GM21723 (cell line): ENCODE measurements around the gene TMEM117.

Source experiments
- ATAC-seq: cut with Tn5 transposase; IDR thresholded peaks from one replicate; pipeline ENCODE4 v1.9.1; 2021; ENCODE audit warnings: mild to moderate bottlenecking, moderate library complexity; ENCODE audit not compliant: unreplicated experiment

TMEM117 gene

GRCh38 chr12:43883311-43883710, 47.4 kb downstream of the TMEM117 start:
- no peak for ATAC-seq

DNA sequence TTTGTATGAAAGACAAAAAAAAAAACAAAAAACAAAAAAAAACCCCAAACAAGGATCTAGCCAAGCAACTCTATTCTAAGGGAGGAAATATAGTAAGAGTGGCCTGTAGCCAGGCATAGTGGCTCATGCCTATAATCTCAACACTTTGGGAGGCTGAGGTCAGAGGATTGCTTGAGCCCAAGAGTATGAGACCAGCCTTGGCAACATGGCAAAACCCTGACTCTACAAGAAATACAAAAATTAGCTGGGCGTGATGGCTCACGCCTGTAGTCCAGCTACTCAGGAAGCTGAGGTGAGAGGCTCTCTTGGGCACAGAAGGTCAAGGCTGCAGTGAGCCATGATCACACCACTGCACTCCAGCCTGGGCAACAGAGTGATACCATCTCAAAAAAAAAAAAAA, 47.9 kb downstream of the TMEM117 start:
- ATAC-seq = no peak

DNA sequence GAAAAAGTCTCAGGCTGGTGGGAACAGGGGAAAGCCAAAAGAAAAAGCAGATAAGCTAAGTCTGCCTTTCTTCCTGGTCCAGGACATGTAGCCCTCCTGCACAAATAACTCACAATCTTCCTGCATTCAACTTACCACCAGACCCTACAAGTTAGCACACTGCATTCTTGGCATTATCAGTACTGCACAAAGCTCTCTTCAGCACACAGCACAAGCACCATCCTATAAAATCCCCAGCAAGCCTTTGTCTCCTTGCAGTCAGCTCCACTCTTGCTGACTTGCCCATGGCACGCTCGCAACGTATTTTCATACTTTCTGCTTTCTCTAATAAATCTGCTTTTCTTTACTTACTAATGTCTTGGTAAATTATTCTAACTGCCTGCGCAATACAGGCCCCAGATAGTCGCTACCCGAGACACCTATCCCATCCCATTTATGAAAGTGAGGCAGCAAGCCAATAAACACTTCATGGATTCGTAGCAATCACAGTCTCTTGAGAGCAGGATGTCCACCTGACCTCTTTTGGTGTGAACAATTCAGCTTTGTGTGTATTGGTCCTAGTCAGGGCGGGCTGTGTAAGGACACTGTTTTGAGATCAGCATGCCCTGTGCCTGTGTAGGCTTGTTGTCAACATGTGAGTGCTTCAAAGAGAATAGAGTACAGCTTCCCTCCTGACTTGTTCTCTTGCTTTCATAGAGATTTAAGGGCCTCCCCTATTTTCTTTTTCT, 49.0 kb downstream of the TMEM117 start:
- no peak for ATAC-seq

DNA sequence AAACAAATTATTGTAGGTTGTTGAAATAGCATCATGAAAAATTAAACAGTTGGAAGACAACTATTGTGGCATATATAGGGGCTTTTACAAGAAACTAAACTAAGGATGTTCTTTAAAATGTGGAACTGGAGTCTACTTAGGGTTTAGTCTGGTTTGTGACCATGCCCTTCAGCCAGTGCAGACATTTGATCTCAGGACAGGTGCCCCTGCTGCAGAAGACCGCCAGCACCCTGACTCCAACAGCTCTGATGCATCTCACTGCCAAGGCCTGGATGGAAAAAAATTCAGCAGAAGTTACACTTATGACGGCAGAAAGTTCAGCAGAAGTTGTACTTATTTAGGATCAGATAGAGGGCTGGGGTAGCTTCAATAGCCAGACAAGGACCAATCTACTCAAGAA, 51.5 kb downstream of the TMEM117 start:
- no peak for ATAC-seq

GRCh38 chr12:43891856-43892574, 56.1 kb downstream of the TMEM117 start:
- ATAC-seq = no peak

GRCh38 chr12:43893670-43894069, 57.8 kb downstream of the TMEM117 start:
- ATAC-seq = no peak

GRCh38 chr12:43895580-43896206, 59.8 kb downstream of the TMEM117 start:
- ATAC-seq = no peak

DNA sequence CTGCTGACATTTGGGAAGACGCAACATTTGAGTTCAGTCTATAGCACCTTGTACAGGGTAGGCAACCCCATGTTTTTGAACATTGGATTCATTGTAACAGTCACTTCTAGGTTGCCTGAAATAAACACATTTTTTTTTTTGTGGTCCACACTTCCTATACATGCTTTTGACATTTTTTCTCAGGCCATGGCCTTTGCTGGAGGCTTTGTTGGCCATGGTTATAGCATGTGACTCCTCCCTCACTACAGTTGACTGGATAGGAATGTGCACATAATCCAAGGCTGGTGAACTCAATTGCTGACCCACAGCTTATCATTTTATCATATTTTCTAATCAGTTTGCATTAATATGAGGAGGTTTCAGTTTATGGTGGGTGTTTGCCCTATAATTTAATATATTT, 60.6 kb downstream of the TMEM117 start:
- ATAC-seq = no peak

DNA sequence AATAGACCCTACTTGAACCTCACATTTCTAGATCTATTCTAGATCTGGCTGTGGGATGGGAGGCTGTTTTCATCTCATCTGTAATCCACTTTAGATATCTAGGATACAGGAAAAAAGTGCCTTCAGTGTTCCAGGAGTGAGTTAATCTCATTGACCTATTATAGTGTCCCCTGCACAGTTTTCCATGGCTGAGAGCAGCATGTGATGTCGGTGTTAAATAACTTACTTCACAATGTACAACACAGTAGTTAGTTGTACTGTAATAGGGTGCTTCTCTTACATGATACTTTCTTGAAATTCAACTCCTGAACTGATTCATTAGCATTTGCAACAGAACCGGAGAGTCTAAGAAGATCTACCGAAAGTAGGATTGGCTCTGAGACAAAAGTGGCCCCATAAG, 62.6 kb downstream of the TMEM117 start:
- no peak for ATAC-seq

GRCh38 chr12:43899574-43899973, 63.7 kb downstream of the TMEM117 start:
- no peak for ATAC-seq

DNA sequence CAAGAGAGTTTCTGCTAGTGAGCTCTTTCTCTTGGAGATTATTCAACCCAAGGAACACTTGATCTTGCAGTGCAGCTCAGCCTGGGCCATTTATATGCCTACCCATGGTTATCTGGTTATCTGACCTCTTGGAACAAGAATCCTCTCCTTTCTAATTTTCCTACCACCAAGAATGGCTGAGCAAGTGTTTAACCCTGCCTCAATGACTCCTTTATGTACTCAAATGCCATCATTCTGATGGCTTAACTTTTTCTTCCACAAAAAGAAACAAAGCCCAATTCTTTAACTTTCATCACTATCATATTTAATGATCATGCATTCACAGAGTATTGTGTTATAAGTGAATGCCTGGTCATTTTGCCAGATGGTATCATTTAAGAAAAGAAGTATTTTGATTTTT, 67.8 kb downstream of the TMEM117 start:
- ATAC-seq = no peak

DNA sequence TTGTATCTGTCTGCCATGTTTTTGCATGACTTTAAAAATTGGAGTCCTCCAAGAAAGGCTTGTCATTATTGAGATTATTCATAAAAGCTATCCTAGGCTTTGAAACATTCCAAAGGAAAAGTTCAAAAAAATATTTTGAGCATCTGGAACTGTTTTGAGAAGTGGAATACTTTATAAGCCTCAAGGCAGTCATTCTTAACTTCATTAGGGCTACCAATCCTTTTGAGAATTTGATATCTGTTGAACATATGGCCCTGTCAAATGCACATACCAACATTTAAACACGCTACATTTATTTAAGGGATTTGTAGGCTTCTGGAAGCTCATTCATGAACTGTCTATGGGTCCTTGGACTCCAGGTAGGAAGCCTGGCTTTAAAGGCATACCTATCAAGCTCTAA, 77.0 kb downstream of the TMEM117 start:
- ATAC-seq = no peak

DNA sequence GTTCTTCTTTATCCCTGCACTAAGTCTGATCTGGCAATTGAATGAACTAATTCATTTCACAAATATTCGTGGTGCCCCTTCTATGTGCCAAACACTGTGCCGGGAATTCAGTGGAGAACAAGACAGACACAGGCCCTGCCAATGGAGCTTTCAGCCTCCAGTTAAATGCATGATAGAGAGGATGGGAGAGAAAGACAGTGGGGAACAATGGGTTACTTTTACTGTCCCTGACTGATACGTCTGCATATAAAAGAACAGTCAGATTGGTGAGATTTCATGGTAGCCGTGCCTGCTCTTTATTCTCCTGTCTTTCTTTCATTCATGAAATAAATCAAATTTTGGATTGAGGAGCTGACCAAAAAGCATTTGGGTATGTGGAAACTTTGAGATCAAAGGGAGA, 78.5 kb downstream of the TMEM117 start:
- ATAC-seq = no peak

- ATAC-seq = no peak
Measured at GRCh38 chr12:43914923-43915468, 79.1 kb downstream of the TMEM117 start.

DNA sequence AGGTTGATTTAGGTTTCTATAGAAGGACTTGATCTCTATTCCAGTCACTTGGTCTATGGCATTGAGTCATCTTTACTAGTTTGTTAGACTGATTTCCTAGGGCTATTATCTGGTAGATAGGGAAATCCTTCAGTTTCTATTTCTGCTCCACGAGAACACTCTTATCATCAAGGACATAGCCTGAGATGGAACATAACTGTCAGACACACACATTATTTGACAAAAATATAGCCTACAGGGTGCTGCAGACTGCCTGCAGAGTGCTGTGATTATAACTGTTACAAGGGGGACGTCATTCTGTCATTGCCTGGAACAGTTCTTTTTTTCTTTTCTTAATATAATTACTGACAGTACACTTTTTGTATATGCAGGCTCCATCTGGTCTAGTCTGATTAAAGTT, 82.0 kb downstream of the TMEM117 start:
- no peak for ATAC-seq

GRCh38 chr12:43921666-43922337, 85.9 kb downstream of the TMEM117 start:
- ATAC-seq = no peak

DNA sequence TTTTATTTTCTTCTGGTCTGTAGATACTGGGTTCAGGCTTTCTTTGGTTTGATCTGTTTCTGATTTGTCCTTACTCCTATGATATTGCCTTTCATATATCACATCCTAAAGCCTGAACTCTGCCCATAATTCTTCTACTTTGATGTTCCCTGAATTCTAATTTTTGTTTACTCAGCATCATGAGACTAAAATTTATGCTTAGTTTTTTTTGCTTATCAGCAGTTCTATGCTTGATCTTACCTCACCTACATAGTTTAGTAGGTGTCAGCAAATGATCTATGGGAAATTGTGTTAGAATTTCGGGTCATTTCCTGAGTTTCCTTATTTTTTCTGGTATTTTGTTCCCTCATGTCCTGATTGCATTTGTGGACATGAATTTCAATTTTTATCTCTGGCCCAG, 94.2 kb downstream of the TMEM117 start:
- no peak for ATAC-seq

- no peak for ATAC-seq
Measured at GRCh38 chr12:43931187-43931586, 95.3 kb downstream of the TMEM117 start.

DNA sequence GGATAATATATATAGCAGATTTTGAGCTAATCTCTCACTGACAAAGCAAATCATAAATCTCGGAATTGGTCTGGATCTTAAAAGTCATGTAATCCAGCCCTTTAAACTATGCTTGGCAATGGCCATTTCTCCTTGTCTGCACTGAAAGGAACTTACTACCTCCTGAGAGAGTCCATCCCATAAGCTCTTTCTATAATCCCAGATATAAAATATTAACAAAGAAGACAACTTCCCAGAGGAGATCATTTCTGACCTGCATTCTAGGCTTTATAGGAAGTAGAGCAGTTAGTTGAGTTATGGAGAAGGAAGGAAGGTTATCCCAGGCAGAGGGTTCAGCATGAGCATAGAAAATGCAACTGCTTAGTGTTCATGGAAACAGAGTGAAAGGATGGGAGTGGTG, 99.7 kb downstream of the TMEM117 start:
- ATAC-seq = no peak

GRCh38 chr12:43937947-43938346, 102.1 kb downstream of the TMEM117 start:
- ATAC-seq = no peak

DNA sequence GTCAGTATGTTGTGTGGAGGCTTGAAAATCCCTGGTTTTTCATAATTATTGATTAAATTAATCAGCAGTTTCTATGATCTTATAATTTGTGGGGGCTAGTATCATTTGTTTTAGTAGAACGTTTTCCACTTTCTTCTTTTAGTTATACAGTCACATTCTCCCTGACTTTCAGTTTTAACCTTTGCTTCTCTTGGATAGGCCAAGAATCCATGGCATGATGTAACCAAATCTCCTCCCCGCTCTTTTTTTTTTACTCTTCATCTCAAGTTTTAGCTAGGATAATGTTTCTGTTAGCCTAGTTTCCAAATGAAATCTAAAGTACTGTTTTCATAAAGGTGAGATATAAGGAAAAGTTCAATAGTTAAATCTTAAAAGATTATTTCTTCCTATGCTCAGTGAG, 106.5 kb downstream of the TMEM117 start:
- ATAC-seq = no peak
